Neural cell (in vitro differentiated cells): ENCODE results near the gene PLXDC1.

Experiments
- EP300 ChIP-seq: fragments of 450-650 bp; conservative IDR thresholded peaks from 2 replicates; pipeline ENCODE4 v1.6.1; 2014; ENCODE audit warnings: antibody characterized with exemption, mild to moderate bottlenecking, moderate library complexity; ENCODE audit not compliant: poor library complexity, severe bottlenecking
- EZH2 ChIP-seq: fragments of 200-600, 300-800 bp; shearing (Covaris generic), sonication (generic); IDR thresholded peaks from 2 replicates; pipeline ENCODE4 v1.6.1; 2014; ENCODE audit warnings: antibody characterized with exemption, low read length, borderline replicate concordance, mild to moderate bottlenecking; ENCODE audit not compliant: insufficient read depth, poor library complexity, severe bottlenecking
- MXI1 ChIP-seq: fragments of 450-650 bp; conservative IDR thresholded peaks from 2 replicates; pipeline ENCODE4 v1.6.1; 2014; ENCODE audit warnings: antibody characterized with exemption, mild to moderate bottlenecking; ENCODE audit not compliant: poor library complexity, severe bottlenecking
- POLR2AphosphoS5 ChIP-seq: IDR thresholded peaks from 2 replicates; pipeline ENCODE4 v1.6.1; 2012
- TF ChIP-seq, protein P1 (sequence below): fragments of 450-650 bp; IDR thresholded peaks from 2 replicates; pipeline ENCODE4 v1.5.1; 2014; ENCODE audit warnings: antibody characterized with exemption, mild to moderate bottlenecking, moderate library complexity; ENCODE audit not compliant: poor library complexity, severe bottlenecking

- TF ChIP-seq, protein P1, sequence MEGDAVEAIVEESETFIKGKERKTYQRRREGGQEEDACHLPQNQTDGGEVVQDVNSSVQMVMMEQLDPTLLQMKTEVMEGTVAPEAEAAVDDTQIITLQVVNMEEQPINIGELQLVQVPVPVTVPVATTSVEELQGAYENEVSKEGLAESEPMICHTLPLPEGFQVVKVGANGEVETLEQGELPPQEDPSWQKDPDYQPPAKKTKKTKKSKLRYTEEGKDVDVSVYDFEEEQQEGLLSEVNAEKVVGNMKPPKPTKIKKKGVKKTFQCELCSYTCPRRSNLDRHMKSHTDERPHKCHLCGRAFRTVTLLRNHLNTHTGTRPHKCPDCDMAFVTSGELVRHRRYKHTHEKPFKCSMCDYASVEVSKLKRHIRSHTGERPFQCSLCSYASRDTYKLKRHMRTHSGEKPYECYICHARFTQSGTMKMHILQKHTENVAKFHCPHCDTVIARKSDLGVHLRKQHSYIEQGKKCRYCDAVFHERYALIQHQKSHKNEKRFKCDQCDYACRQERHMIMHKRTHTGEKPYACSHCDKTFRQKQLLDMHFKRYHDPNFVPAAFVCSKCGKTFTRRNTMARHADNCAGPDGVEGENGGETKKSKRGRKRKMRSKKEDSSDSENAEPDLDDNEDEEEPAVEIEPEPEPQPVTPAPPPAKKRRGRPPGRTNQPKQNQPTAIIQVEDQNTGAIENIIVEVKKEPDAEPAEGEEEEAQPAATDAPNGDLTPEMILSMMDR, result no peak
- TF ChIP-seq EP300 (no peak), POLR2AphosphoS5 (no peak), MXI1 (no peak), EZH2 (no peak)
Measured at GRCh38 chr17:39178536-39178935, 27.1 kb upstream of the PLXDC1 start.
